CD4-positive, alpha-beta T cell (primary cell): Measurements from ENCODE around the gene ALG12. TPM values are rescaled to one million over a fixed set of nuclear protein-coding genes. Genes with fewer than 3 reads are reported as not detected.

Source experiments
- ATAC-seq: fragments of 200-7000 bp; cut with Tn5 transposase; one replicate; pipeline ENCODE4 v1.10.0; 2022; ENCODE audit warnings: mild to moderate bottlenecking; ENCODE audit not compliant: poor library complexity
- CTCF ChIA-PET: fragments of 350-600 bp; sonication (Branson Sonifier 250); formaldehyde crosslinking; loops from one replicate; lab custom pipeline; 2021; ENCODE audit warnings: antibody characterized with exemption, inconsistent platforms; lab: Charles Lee
- POLR2A ChIA-PET: fragments of 350-600 bp; sonication (Branson Sonifier 250); formaldehyde crosslinking; loops from one replicate; lab custom pipeline; 2021; ENCODE audit warnings: antibody characterized with exemption, inconsistent platforms; lab: Charles Lee
- DNase-seq, 14 experiments: peaks; one replicate each; pipeline ENCODE4 v3.0.0-alpha.2; 2013 to 2020; ENCODE audit warnings: mixed read lengths in 2 of 14
- H3K27ac ChIP-seq, 2 donors: one replicate each; pipeline versions ENCODE4 v1.5.1 to v1.7.0; 2013; ENCODE audit warnings: low read length in 2 of 2, low read depth in 1 of 2, mild to moderate bottlenecking in 1 of 2
- H3K27me3 ChIP-seq, 2 experiments: 1 replicate in 1 of 2; 2 replicates in 1 of 2; pipeline versions ENCODE4 v1.6.1 to v1.7.0; 2013; ENCODE audit warnings: low read length in 2 of 2, control low read depth in 1 of 2, mild to moderate bottlenecking in 1 of 2, moderate library complexity in 1 of 2; ENCODE audit not compliant: insufficient read depth in 2 of 2, control insufficient read depth in 1 of 2
- H3K36me3 ChIP-seq: one replicate; pipeline ENCODE4 v1.6.1; 2013; ENCODE audit warnings: low read length, control low read depth; ENCODE audit not compliant: insufficient read depth
- H3K4me1 ChIP-seq: one replicate; pipeline ENCODE4 v1.6.1; 2013; ENCODE audit warnings: low read length, control low read depth; ENCODE audit not compliant: insufficient read depth
- H3K4me3 ChIP-seq: one replicate; pipeline ENCODE4 v1.5.1; 2013; ENCODE audit warnings: mild to moderate bottlenecking, low read length, moderate library complexity
- H3K9me3 ChIP-seq, 2 experiments: 1 replicate in 1 of 2; 2 replicates in 1 of 2; pipeline versions ENCODE4 v1.6.1 to v1.7.0; 2013; ENCODE audit warnings: low read length in 2 of 2, mild to moderate bottlenecking in 2 of 2, control low read depth in 1 of 2, moderate library complexity in 1 of 2; ENCODE audit not compliant: control insufficient read depth in 1 of 2, insufficient read depth in 1 of 2
- H3K27ac Mint-ChIP-seq: one replicate; pipeline ENCODE4 v1.8.0; 2020; ENCODE audit warnings: mixed read lengths
- H3K27me3 Mint-ChIP-seq: one replicate; pipeline ENCODE4 v1.8.0; 2021; ENCODE audit warnings: mixed read lengths
- H3K36me3 Mint-ChIP-seq: one replicate; pipeline ENCODE4 v1.8.0; 2021; ENCODE audit warnings: low read depth, mixed read lengths
- H3K4me1 Mint-ChIP-seq: one replicate; pipeline ENCODE4 v1.8.0; 2021; ENCODE audit warnings: low read depth, mixed read lengths
- H3K4me3 Mint-ChIP-seq: one replicate; pipeline ENCODE4 v1.8.0; 2020; ENCODE audit warnings: mild to moderate bottlenecking, mixed read lengths
- H3K9me3 Mint-ChIP-seq: one replicate; pipeline ENCODE4 v1.8.0; 2020; ENCODE audit warnings: mixed read lengths
- intact Hi-C, 2 experiments: fragments of 100-400 bp; cut with DNase I in 1 of 2; cut with micrococcal nuclease in 1 of 2; formaldehyde crosslinking; loops; one replicate each; pipeline versions ENCODE4 v1.15.1 to v1.9.0; 2023 to 2025; cut with DNase I, micrococcal nuclease
- total RNA-seq, 174 experiments: library from RNA in 2 of 174; stranded (reverse) in 2 of 174; gene quantifications; one replicate each; pipeline ENCODE4 v1.2.3 and lab custom pipeline; 2021 to 2026
- TF ChIP-seq, protein P1 (sequence below): fragments of 200-600 bp; IDR thresholded peaks from one replicate; pipeline ENCODE4 v1.8.0; 2022; ENCODE audit warnings: antibody characterized with exemption, mild to moderate bottlenecking

ALG12 gene
- total RNA-seq, 2 experiments from 2014 or later, result 13.5 to 14.6 TPM

- no peaks in the 10 kb centered on the region for H3K9me3 ChIP-seq
- no peaks in the 10 kb centered on the region for H3K27me3 ChIP-seq
- ATAC-seq (no peak), DNase-seq (no peak)
- H3K4me1 ChIP-seq, result peaks cover 36% of the 10 kb centered on the region
- CTCF ChIA-PET, result no interaction called here
- H3K27ac ChIP-seq, result no peak overlapping the region
- peak overlapping the region; percentile 20 for H3K27ac Mint-ChIP-seq
- peaks cover 35% of the 10 kb centered on the region for H3K4me1 Mint-ChIP-seq
- no peaks in the 10 kb centered on the region for H3K9me3 Mint-ChIP-seq
- no peaks in the 10 kb centered on the region for H3K27me3 Mint-ChIP-seq
- H3K4me3 Mint-ChIP-seq, result peak overlapping the region; percentile 45
- TF ChIP-seq, protein P1, sequence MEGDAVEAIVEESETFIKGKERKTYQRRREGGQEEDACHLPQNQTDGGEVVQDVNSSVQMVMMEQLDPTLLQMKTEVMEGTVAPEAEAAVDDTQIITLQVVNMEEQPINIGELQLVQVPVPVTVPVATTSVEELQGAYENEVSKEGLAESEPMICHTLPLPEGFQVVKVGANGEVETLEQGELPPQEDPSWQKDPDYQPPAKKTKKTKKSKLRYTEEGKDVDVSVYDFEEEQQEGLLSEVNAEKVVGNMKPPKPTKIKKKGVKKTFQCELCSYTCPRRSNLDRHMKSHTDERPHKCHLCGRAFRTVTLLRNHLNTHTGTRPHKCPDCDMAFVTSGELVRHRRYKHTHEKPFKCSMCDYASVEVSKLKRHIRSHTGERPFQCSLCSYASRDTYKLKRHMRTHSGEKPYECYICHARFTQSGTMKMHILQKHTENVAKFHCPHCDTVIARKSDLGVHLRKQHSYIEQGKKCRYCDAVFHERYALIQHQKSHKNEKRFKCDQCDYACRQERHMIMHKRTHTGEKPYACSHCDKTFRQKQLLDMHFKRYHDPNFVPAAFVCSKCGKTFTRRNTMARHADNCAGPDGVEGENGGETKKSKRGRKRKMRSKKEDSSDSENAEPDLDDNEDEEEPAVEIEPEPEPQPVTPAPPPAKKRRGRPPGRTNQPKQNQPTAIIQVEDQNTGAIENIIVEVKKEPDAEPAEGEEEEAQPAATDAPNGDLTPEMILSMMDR, result no peak
- H3K4me3 ChIP-seq, result no peak overlapping the region
- POLR2A ChIA-PET, result no interaction called here
- H3K36me3 Mint-ChIP-seq, result peaks cover 12% of the 10 kb centered on the region
- peaks cover 20% of the 10 kb centered on the region for H3K36me3 ChIP-seq
- intact Hi-C loops, result loop anchor here in 1 of 2 experiments (10.0 kb wide), 1 partner anchor 222 kb away; no protein-coding TSS in a partner anchor
These were observed 4.7 kb upstream of the ALG12 start for GRCh38 chr22:49922926-49923325.

DNA sequence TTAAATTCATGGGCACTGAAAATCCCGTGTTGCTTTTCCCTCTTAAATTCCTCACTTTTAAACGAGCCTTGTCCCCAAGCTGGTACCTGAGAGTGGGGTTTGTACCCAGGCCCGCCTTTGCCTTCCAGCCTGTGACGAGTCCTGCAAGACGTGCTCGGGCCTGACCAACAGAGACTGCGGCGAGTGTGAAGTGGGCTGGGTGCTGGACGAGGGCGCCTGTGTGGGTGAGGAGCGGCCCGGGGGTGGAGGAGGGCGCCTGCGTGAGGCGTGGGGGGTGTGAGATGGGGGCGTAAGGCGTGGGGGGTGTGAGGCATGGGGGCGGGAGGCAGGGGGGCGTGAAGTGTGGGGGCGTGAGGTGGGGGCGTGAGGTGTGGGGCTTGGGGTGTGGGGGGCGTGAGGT is 4.2 kb upstream of the ALG12 start:
- Histone ChIP-seq H3K4me3 (no peak overlapping the region), H3K36me3 (peaks cover 20% of the 10 kb centered on the region), H3K4me1 (peaks cover 40% of the 10 kb centered on the region), H3K9me3 (no peaks in the 10 kb centered on the region), H3K27ac (no peak overlapping the region), H3K27me3 (no peaks in the 10 kb centered on the region)
- no peaks in the 10 kb centered on the region for H3K9me3 Mint-ChIP-seq
- ChIA-PET CTCF (no interaction called here), POLR2A (no interaction called here)
- intact Hi-C loops, result loop anchor here in 1 of 2 experiments (10.0 kb wide), 1 partner anchor 222 kb away; no protein-coding TSS in a partner anchor
- ATAC-seq (no peak), DNase-seq (no peak)
- peaks cover 36% of the 10 kb centered on the region for H3K4me1 Mint-ChIP-seq
- no peaks in the 10 kb centered on the region for H3K27me3 Mint-ChIP-seq
- peaks cover 14% of the 10 kb centered on the region for H3K36me3 Mint-ChIP-seq
- no peak overlapping the region for H3K27ac Mint-ChIP-seq
- TF ChIP-seq, protein P1, result no peak
- no peak overlapping the region for H3K4me3 Mint-ChIP-seq

DNA sequence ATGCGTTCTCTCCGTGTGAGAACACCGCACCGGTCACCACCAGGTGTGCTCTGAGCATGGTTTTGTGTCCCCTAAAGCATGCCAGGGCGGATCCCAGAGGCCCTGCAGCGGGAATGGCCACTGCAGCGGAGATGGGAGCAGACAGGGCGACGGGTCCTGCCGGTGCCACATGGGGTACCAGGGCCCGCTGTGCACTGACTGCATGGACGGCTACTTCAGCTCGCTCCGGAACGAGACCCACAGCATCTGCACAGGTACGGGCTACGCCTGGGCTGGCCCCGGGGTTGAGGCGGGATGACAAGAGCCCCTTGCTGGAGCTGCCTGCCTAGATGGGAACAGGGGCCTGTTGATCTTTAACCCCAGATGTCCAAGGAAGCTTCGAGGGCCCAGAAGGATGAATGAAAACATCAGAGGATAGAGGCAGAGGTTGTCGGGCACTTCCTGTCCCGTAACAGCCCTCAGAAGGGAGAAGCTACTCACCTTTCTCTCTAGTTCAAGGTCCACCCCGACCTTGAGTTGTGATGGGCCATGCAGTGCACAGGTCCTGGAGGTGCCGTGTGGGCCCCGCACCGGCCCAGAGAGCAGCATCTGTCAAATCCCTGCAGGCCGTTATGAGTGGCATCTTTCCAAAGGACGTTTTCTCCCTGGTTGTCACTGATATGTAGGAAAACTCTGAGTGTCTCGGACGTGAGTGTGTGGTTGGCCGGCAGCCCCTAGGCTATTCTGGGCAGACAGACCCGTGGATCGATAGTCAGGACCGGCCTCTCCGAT is 3.5 kb upstream of the ALG12 start:
- ChIA-PET CTCF (no interaction called here), POLR2A (no interaction called here)
- DNase-seq (no peak), ATAC-seq (no peak)
- Mint-ChIP-seq H3K27ac (no peak overlapping the region), H3K4me3 (no peak overlapping the region), H3K9me3 (no peaks in the 10 kb centered on the region), H3K27me3 (no peaks in the 10 kb centered on the region), H3K36me3 (peaks cover 16% of the 10 kb centered on the region), H3K4me1 (peaks cover 36% of the 10 kb centered on the region)
- H3K27me3 ChIP-seq, result no peaks in the 10 kb centered on the region
- TF ChIP-seq, protein P1, result no peak
- H3K4me1 ChIP-seq, result peaks cover 48% of the 10 kb centered on the region
- peaks cover 20% of the 10 kb centered on the region for H3K36me3 ChIP-seq
- no peak overlapping the region for H3K4me3 ChIP-seq
- intact Hi-C loops, result loop anchor here in 1 of 2 experiments (10.0 kb wide), 1 partner anchor 223 kb away; no protein-coding TSS in a partner anchor
- no peak overlapping the region for H3K27ac ChIP-seq
- no peaks in the 10 kb centered on the region for H3K9me3 ChIP-seq
